ENCODE measurements around the gene COX19.

DNA sequence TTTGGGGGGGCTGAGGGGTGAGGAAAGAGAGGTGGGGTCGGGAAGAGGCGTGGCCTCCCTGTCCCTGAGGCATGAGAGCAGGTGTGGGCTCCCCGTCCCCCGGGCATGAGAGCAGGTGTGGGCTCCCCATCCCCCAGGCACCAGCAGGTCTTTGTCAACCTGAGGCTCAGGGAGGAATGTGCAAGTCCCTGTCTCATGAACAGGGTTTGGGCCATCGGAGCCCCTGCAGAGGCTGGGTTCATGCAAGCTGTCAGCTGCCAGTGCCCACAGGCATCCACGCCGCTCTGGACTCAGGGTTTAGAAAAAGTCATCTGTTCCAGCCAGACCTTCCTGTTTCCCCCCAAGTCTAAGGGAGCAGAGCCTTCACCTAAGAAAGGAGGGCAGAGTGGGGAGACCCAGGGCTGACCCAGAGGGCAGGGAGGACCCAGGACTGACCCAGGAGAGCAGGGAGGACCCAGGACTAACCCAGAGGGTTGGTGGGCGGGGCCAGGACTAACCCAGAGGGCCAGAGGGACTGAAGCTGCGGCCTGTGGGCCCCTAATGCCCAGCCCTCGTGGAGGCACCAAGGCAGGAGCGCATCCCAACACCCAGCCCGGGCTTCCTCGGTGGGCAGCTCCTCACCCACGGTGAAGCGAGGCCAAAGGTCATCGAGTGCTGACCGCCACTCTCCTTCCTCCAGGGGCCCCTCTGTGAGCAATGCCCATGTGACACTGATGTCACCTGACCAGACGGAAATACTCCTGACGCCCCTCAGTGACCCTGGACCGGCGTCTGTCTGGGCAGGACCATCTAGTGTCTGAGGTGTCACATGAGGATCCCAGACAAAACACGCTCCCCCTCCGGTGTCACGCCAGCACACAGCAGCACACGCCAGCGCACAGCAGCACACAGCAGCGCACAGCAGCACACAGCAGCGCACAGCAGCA is 40.1 kb upstream of the COX19 start:
- TF ChIP-seq POLR2AphosphoS5 (IDR thresholded peaks at IDR 0.05; ENCODE audit: low read depth), result no peak
- TF ChIP-seq, protein P1, sequence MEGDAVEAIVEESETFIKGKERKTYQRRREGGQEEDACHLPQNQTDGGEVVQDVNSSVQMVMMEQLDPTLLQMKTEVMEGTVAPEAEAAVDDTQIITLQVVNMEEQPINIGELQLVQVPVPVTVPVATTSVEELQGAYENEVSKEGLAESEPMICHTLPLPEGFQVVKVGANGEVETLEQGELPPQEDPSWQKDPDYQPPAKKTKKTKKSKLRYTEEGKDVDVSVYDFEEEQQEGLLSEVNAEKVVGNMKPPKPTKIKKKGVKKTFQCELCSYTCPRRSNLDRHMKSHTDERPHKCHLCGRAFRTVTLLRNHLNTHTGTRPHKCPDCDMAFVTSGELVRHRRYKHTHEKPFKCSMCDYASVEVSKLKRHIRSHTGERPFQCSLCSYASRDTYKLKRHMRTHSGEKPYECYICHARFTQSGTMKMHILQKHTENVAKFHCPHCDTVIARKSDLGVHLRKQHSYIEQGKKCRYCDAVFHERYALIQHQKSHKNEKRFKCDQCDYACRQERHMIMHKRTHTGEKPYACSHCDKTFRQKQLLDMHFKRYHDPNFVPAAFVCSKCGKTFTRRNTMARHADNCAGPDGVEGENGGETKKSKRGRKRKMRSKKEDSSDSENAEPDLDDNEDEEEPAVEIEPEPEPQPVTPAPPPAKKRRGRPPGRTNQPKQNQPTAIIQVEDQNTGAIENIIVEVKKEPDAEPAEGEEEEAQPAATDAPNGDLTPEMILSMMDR (IDR thresholded peaks at IDR 0.05; ENCODE audit: insufficient read depth, low read length), result no peak
- TF ChIP-seq, protein P2, sequence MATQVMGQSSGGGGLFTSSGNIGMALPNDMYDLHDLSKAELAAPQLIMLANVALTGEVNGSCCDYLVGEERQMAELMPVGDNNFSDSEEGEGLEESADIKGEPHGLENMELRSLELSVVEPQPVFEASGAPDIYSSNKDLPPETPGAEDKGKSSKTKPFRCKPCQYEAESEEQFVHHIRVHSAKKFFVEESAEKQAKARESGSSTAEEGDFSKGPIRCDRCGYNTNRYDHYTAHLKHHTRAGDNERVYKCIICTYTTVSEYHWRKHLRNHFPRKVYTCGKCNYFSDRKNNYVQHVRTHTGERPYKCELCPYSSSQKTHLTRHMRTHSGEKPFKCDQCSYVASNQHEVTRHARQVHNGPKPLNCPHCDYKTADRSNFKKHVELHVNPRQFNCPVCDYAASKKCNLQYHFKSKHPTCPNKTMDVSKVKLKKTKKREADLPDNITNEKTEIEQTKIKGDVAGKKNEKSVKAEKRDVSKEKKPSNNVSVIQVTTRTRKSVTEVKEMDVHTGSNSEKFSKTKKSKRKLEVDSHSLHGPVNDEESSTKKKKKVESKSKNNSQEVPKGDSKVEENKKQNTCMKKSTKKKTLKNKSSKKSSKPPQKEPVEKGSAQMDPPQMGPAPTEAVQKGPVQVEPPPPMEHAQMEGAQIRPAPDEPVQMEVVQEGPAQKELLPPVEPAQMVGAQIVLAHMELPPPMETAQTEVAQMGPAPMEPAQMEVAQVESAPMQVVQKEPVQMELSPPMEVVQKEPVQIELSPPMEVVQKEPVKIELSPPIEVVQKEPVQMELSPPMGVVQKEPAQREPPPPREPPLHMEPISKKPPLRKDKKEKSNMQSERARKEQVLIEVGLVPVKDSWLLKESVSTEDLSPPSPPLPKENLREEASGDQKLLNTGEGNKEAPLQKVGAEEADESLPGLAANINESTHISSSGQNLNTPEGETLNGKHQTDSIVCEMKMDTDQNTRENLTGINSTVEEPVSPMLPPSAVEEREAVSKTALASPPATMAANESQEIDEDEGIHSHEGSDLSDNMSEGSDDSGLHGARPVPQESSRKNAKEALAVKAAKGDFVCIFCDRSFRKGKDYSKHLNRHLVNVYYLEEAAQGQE (IDR thresholded peaks at IDR 0.05; ENCODE audit: insufficient replicate concordance, low read depth), result no peak
